GM21515 (cell line): ENCODE results near the gene IMP3.

Experiments
- ATAC-seq: cut with Tn5 transposase; IDR thresholded peaks from one replicate; pipeline ENCODE4 v1.9.1; 2021; ENCODE audit not compliant: unreplicated experiment

IMP3 gene

GRCh38 chr15:75622505-75622904, 17.5 kb downstream of the IMP3 start:
- no peak for ATAC-seq

DNA sequence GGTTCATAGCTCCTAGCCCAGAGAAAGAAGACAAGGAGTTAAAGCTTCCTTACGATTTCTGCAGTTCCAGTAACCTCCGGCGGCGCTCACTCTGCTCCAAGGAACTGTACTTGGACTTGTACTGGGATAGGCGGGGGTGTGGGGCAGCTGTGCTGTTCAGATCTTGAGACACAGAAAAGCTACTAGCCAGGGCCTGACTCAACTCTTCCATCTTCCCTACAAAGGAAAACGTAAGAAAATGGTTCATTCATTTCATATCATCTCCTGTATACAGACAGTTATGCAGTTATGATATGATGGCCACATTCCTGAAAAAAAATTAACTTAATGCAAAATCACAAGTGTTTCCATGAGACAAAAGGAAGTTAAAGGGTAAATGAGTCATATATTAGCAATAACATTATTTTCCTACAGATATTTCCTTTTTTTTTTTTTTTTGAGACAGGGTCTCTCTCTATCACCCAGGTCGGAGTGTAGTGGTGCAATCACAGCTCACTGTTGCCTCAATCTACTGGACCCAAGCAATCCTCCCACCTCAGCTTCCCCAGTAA, 19.1 kb downstream of the IMP3 start:
- ATAC-seq = no peak

DNA sequence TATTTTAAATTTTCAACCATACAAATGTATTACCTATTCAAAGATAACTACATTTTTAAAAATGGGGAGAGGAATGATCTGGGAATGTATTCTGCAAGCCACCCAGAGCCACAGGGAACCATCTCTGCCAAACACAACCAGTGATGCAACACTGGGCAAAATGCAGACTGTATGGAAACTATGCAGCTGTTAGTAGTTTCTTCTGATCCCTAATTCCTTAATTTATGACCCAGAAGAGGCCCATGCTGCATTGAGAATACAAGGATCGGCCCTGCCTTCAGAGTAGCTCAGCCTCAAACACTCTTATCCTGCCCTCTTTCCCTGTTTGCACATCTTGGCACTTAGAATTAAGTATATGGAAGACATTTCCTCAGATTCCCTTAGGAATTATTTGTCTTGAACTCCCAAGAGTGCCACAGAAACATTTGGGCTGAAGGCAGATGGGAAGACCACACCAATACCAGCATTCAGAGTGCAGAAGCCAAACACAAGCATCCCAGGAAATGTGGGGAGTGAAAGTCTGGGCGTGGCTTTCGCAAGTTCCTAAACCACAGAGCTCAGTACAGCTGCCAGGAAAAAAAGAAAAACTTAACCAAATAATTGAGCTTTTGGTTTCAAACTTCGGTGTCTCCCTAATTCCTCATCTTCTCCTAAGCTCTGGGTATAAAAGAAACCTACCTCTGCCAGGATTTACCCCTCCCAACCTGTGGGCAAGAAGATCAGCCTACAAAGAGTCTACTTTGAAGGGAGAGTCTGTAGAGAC, 19.8 kb downstream of the IMP3 start:
- ATAC-seq = no peak

DNA sequence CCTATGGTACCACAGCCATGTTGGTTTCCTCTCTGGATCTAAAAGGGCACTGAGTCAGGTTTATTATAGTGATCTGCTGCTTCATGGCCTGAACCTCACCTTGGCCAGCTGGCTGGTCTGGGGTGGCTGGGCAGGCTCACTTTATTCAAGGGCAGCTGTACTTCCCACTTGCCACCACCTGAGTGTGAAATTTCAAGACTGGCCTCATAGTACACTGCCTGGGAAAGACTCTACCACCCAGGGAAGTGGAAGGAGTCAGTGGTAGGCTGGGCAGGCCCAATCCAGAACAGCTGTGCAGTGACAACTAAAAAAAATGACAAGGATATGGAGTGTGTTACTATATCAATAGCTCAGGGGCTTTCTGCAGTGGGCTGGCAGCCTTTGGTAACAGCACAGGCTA, 23.3 kb downstream of the IMP3 start:
- no peak for ATAC-seq

GRCh38 chr15:75606711-75607699, 33.0 kb downstream of the IMP3 start:
- ATAC-seq = no peak

GRCh38 chr15:75606026-75606425, 34.0 kb downstream of the IMP3 start:
- no peak for ATAC-seq

DNA sequence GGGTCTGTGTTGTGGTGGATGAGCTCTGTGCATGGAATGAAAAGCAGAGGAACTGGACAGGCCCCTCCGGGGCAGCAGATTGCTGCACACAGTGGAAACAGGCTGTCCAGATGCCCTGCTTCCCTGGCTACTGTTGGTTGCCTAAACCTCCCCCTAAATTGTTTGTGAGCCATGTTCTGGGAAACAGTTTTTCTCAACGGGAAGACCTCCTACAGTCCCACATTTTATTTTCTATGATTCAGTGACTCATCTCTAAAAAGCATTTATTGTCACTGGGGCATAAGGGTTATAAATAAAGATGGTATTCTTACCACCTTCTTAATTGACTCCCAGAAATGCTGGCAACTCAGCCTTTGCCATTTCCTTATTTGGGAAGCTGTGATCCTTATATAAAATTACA, 40.6 kb downstream of the IMP3 start:
- no peak for ATAC-seq

DNA sequence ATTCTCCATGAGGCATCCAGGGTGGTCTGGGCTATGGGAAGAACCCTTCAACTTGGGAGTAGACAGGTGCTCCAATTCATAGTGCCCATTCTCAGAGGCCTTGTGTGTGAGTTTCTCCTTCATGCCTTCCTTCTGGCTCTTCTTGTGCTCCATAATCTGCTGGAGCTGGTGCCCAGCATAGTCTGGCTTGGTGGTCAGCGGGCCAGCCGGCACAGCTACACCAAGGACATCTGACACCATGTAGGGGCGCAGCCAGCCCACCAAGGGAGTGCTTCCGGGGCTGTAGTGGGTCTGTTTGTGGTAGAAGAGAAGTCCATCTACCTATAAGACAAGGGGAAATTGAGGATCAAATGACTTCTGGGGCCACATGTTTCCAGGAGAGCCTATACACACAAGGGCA, 41.7 kb downstream of the IMP3 start:
- no peak for ATAC-seq

DNA sequence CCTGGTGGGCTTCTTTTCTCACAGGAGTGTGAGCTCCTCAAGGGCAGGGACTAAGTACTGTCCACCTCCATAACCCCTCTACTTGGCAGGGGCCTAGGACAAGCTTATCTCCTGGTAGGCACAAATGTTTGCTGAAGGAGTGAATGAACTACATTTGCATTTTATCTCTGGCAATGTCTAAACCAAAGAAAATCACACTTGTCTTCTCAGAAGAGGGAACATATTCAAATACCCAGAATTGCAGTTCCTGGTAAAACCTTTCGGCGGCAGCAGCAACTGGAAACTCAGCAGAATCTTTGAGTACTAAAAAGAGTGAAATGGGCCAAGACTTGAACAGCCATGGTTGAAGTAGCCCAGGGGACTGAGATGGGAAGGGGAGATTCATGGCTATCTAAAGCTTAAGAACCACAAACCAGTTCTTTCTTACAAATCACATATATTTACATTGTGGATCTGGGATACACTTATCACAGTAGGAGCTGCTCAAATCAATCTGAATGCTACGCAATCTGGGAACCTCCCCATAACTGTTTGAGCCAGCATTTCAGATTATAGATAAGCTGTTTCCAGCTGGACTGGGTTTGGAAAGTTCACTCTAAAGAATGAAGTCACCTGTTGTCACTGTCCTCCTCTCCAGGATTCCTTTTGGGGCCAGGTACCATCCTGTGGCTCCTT, 42.2 kb downstream of the IMP3 start:
- no peak for ATAC-seq

DNA sequence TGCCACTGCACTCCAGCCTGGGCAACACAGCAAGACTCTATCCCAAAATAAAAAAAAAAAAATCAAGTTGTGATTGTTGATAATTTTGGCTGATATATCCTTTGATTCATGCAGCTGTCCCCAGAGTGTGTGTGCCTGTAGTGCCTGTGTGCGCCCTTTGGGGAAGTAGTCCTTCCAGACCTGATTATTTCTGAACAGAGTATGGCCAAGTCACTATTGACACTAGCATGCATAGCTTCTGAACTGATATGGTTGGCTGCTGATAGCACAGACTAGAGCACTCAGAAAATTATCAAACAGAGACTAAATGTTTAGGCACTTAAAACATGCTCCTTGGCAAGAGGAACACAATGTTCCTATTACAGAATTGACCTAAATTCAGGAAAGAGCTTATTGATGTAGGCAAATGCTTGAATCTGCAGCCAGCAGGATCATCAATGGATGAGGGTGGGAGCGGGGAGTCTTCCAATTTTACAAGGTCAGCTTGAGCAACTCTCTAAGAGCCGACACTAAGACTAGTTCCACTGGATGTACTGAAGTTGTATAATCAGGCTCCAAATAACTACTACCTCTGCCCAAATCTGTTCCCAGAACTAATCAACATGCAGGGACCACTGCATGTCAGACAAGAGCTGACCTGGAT, 43.2 kb downstream of the IMP3 start:
- ATAC-seq = no peak

- ATAC-seq = no peak
Measured at GRCh38 chr15:75594276-75594675, 45.7 kb downstream of the IMP3 start.

- ATAC-seq = no peak
Measured at GRCh38 chr15:75591655-75592364, 48.2 kb downstream of the IMP3 start.

- ATAC-seq = no peak
Measured at GRCh38 chr15:75590239-75590638, 49.8 kb downstream of the IMP3 start.
